ENCODE measurements around the gene TRIM37. TPM values are rescaled to one million over a fixed set of nuclear protein-coding genes. Genes with fewer than 3 reads are reported as not detected.

TRIM37 gene
- total and polyA plus RNA-seq, 2 of the 8 experiments (the other 6 are each of a cell fraction or from before 2014, with no cell fraction given): 38.2 to 57.0 TPM

DNA sequence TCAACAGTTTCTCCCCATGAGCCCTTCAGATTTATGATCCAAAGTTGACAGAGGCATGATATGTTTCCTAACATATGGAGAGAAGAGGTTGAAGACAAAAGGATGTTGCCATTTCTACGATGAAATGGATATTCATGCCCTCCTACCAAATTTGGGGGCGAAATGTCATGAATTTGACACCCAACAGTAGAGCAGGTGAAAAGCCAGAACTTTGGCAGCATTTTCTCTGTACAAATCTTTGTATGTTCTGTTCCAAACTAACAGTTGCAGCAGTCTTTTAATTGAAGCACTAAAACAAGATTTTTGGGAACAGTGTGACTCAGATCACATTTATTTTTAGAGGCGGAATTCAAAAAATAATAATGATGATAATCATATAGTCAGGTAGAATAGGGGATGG is 130.1 kb downstream of the TRIM37 start:
- Histone ChIP-seq H3K23me2 (ENCODE audit: low read depth, low read length) (no peaks in the 10 kb centered on the region), H3K27me3 (replicated peaks in 1 of 4; ENCODE audit: control insufficient read depth in 3 of 4, extremely low read depth in 1 of 4, insufficient read depth in 3 of 4, low read length in 3 of 4) (no peaks in the 10 kb centered on the region), H4K5ac (ENCODE audit: insufficient read length, low read depth, low read length) (no peak overlapping the region), H3K9ac (replicated peaks in 1 of 4; ENCODE audit: extremely low read depth in 1 of 4, low read depth in 3 of 4, low read length in 3 of 4) (no peak overlapping the region), H4K91ac (replicated peaks; ENCODE audit: insufficient read length, low read length) (no peak overlapping the region), H3K79me2 (ENCODE audit: control insufficient read depth in 1 of 2, insufficient read depth in 2 of 2, low read length in 2 of 2) (no peaks in the 10 kb centered on the region), H2AK5ac (ENCODE audit: low read depth, low read length) (no peak overlapping the region), H2BK12ac (ENCODE audit: low read depth, low read length) (no peak overlapping the region), H3K23ac (ENCODE audit: insufficient read length) (no peak overlapping the region), H2BK120ac (replicated peaks; ENCODE audit: low read depth, low read length) (no peak overlapping the region), H3K4ac (replicated peaks; ENCODE audit: insufficient read length, low read depth, low read length) (no peak overlapping the region), H3K36me3 (ENCODE audit: control insufficient read depth in 2 of 4, insufficient read depth in 4 of 4, low read length in 3 of 4) (peaks cover 0 to 8% (median 0%) of the 10 kb centered on the region in 4 experiments; a peak in 1 of 8 replicates), H4K20me1 (replicated peaks in 1 of 2; ENCODE audit: control insufficient read depth in 1 of 2, insufficient read depth in 2 of 2, low read length in 2 of 2) (no peaks in the 10 kb centered on the region), H3K4me1 (replicated peaks in 1 of 4; ENCODE audit: control insufficient read depth in 3 of 4, insufficient read depth in 4 of 4, low read length in 3 of 4) (no peaks in the 10 kb centered on the region), H3K14ac (ENCODE audit: insufficient read length) (no peak overlapping the region), H2BK20ac (ENCODE audit: low read length) (no peak overlapping the region), H2AFZ (ENCODE audit: low read length) (no peak overlapping the region), H4K8ac (ENCODE audit: extremely low read depth, insufficient read depth, low read length) (no peak overlapping the region), H3K4me3 (ENCODE audit: extremely low read depth in 1 of 4, insufficient read depth in 2 of 4, low read depth in 3 of 4, low read length in 4 of 4) (no peak overlapping the region), H2BK15ac (ENCODE audit: low read length) (no peak overlapping the region), H2BK5ac (ENCODE audit: low read depth, low read length) (no peak overlapping the region), H3K18ac (ENCODE audit: extremely low read depth, low read length) (no peak overlapping the region), H3K56ac (replicated peaks; ENCODE audit: insufficient read length, low read depth, low read length) (no peak overlapping the region), H3K27ac (ENCODE audit: low read depth, low read length) (no peak overlapping the region), H3K9me3 (ENCODE audit: insufficient read depth in 2 of 2, low read depth in 1 of 2, low read length in 1 of 2) (no peaks in the 10 kb centered on the region), H3K4me2 (ENCODE audit: insufficient read depth in 1 of 2, low read depth in 2 of 2, low read length in 2 of 2) (no peak overlapping the region), H3K79me1 (ENCODE audit: low read depth, low read length) (no peaks in the 10 kb centered on the region)
- ChIA-PET POLR2A (ENCODE audit: partially characterized antibody) (no interaction called here), CTCF (ENCODE audit: partially characterized antibody) (interaction anchor here (1.7 kb wide), 1 partner anchor 15 kb away, joined by 3 read pairs; no protein-coding TSS in a partner anchor)
- DNase-seq (ENCODE audit: low read depth in 1 of 2, low spot score in 2 of 2): no peak
- FAIRE-seq: no peak
- WGBS, 2 experiments (ENCODE audit: extremely low coverage in 1 of 2, insufficient coverage in 1 of 2, insufficient read length in 1 of 2, insufficient replicate concordance in 2 of 2, low coverage in 1 of 2, low lambda C conversion rate in 2 of 2, missing lambda C conversion rate in 1 of 2): 82% methylated on average over 3 of the region's 3 CpGs; no CpG with 5 or more reads in 1 of the 2 experiments
- TF ChIP-seq SP4 (IDR thresholded peaks at IDR 0.05; ENCODE audit: low read length): no peak

All from H1 (cell line).